ENCODE data around the gene UBAC2. TPM values are rescaled to one million over a fixed set of nuclear protein-coding genes. Genes with fewer than 3 reads are reported as not detected.

UBAC2 gene
- total and polyA plus RNA-seq, 2 of the 8 experiments (the other 6 are each of a cell fraction or from before 2014, with no cell fraction given), result 75.9 to 76.9 TPM

GRCh38 chr13:99224021-99224420 is 23.4 kb downstream of the UBAC2 start:
- no peak overlapping the region for H3K27ac ChIP-seq (ENCODE audit: low read depth, low read length)
- ChIA-PET POLR2A (ENCODE audit: partially characterized antibody) (interaction anchor here (0.6 to 2.0 kb wide), 3 partner anchors 23 to 38 kb away, joined by 3 to 6 read pairs (median 4); partner anchors contain the start of gene UBAC2), CTCF (ENCODE audit: partially characterized antibody) (interaction anchor here (1.2 to 1.3 kb wide), 2 partner anchors 24 to 48 kb away, joined by 3 to 5 read pairs; partner anchors contain the start of gene UBAC2)
- no peak overlapping the region for H2BK5ac ChIP-seq (ENCODE audit: low read depth, low read length)
- H2BK20ac ChIP-seq (ENCODE audit: low read length), result no peak overlapping the region
- no peak overlapping the region for H3K14ac ChIP-seq (ENCODE audit: insufficient read length)
- H3K4ac ChIP-seq (replicated peaks; ENCODE audit: insufficient read length, low read depth, low read length), result no peak overlapping the region
- no peak overlapping the region for H2BK15ac ChIP-seq (ENCODE audit: low read length)
- FAIRE-seq (no peak), DNase-seq (ENCODE audit: low read depth in 1 of 2, low spot score in 2 of 2) (no peak)
- no peak overlapping the region for H3K56ac ChIP-seq (replicated peaks; ENCODE audit: insufficient read length, low read depth, low read length)
- no peak overlapping the region for H2BK12ac ChIP-seq (ENCODE audit: low read depth, low read length)
- H3K18ac ChIP-seq (ENCODE audit: extremely low read depth, low read length), result no peak overlapping the region
- no peak overlapping the region for H3K4me2 ChIP-seq (ENCODE audit: insufficient read depth in 1 of 2, low read depth in 2 of 2, low read length in 2 of 2)
- no peaks in the 10 kb centered on the region for H3K27me3 ChIP-seq (replicated peaks in 1 of 4; ENCODE audit: control insufficient read depth in 3 of 4, extremely low read depth in 1 of 4, insufficient read depth in 3 of 4, low read length in 3 of 4)
- H4K20me1 ChIP-seq (replicated peaks in 1 of 2; ENCODE audit: control insufficient read depth in 1 of 2, insufficient read depth in 2 of 2, low read length in 2 of 2), result peaks cover 0 to 8% of the 10 kb centered on the region in 2 experiments
- peaks cover 13% of the 10 kb centered on the region for H3K79me1 ChIP-seq (ENCODE audit: low read depth, low read length)
- no peaks in the 10 kb centered on the region for H3K23me2 ChIP-seq (ENCODE audit: low read depth, low read length)
- no peak overlapping the region for H2BK120ac ChIP-seq (replicated peaks; ENCODE audit: low read depth, low read length)
- no peaks in the 10 kb centered on the region for H3K36me3 ChIP-seq (ENCODE audit: control insufficient read depth in 2 of 4, insufficient read depth in 4 of 4, low read length in 3 of 4)
- no peaks in the 10 kb centered on the region for H3K9me3 ChIP-seq (ENCODE audit: insufficient read depth in 2 of 2, low read depth in 1 of 2, low read length in 1 of 2)
- no peak overlapping the region for H4K5ac ChIP-seq (ENCODE audit: insufficient read length, low read depth, low read length)
- H3K23ac ChIP-seq (ENCODE audit: insufficient read length), result no peak overlapping the region
- H4K8ac ChIP-seq (ENCODE audit: extremely low read depth, insufficient read depth, low read length), result no peak overlapping the region
- no peak overlapping the region for H2AK5ac ChIP-seq (ENCODE audit: low read depth, low read length)
- no peak overlapping the region for H3K4me3 ChIP-seq (ENCODE audit: extremely low read depth in 1 of 4, insufficient read depth in 2 of 4, low read depth in 3 of 4, low read length in 4 of 4)
- peaks cover 24 to 96% of the 10 kb centered on the region in 2 experiments for H3K79me2 ChIP-seq (ENCODE audit: control insufficient read depth in 1 of 2, insufficient read depth in 2 of 2, low read length in 2 of 2)
- H4K91ac ChIP-seq (replicated peaks; ENCODE audit: insufficient read length, low read length), result no peak overlapping the region
- 82% methylated on average over 2 of the region's 2 CpGs; no CpG with 5 or more reads in 1 of the 2 experiments for WGBS, 2 experiments (ENCODE audit: extremely low coverage in 1 of 2, insufficient coverage in 1 of 2, insufficient read length in 1 of 2, insufficient replicate concordance in 2 of 2, low coverage in 1 of 2, low lambda C conversion rate in 2 of 2, missing lambda C conversion rate in 1 of 2)
- H3K4me1 ChIP-seq (replicated peaks in 1 of 4; ENCODE audit: control insufficient read depth in 3 of 4, insufficient read depth in 4 of 4, low read length in 3 of 4), result peaks cover 0 to 4% (median 0%) of the 10 kb centered on the region in 4 experiments; a peak in 2 of 7 replicates
- H3K9ac ChIP-seq (replicated peaks in 1 of 4; ENCODE audit: extremely low read depth in 1 of 4, low read depth in 3 of 4, low read length in 3 of 4), result no peak overlapping the region
- no peak overlapping the region for H2AFZ ChIP-seq (ENCODE audit: low read length)
- TF ChIP-seq SUZ12 (IDR thresholded peaks at IDR 0.05; ENCODE audit: low read length), result no peak
- no peak for TF ChIP-seq USF2 (IDR thresholded peaks at IDR 0.05; ENCODE audit: low read length)
- TF ChIP-seq NANOG (IDR thresholded peaks at IDR 0.05; ENCODE audit: insufficient read depth, low read depth, low read length, poor library complexity, severe bottlenecking), result no peak
- no peak for TF ChIP-seq JUN (IDR thresholded peaks at IDR 0.05; ENCODE audit: low read depth, low read length)
- TF ChIP-seq MAFK (IDR thresholded peaks at IDR 0.05; ENCODE audit: low read depth, low read length), result no peak
- TF ChIP-seq GABPA (IDR thresholded peaks at IDR 0.05; ENCODE audit: borderline replicate concordance, insufficient read depth, low read length), result no peak
- TF ChIP-seq CEBPB (IDR thresholded peaks at IDR 0.05; ENCODE audit: low read depth, low read length), result no peak
- no peak for TF ChIP-seq CTCF (IDR thresholded peaks at IDR 0.05; ENCODE audit: control extremely low read depth in 1 of 3, insufficient read depth in 1 of 3, low read depth in 1 of 3, low read length in 3 of 3)
- no peak for TF ChIP-seq POLR2AphosphoS5 (IDR thresholded peaks at IDR 0.05; ENCODE audit: low read depth, low read length)
- no peak for TF ChIP-seq EGR1 (IDR thresholded peaks at IDR 0.05; ENCODE audit: borderline replicate concordance, low read depth, low read length)
